Endothelial cell of umbilical vein (primary cell): ENCODE measurements around the gene ARHGEF10L.

Source experiments
- CTCF ChIP-seq, 2 donors: IDR thresholded peaks; 1 replicate in 1 of 2; 2 replicates in 1 of 2; pipeline ENCODE4 v1.5.1; 2011; ENCODE audit warnings: low read length in 2 of 2, mild to moderate bottlenecking in 2 of 2, moderate library complexity in 2 of 2, control low read depth in 1 of 2, inconsistent platforms in 1 of 2, low read depth in 1 of 2; ENCODE audit not compliant: insufficient read depth in 1 of 2; ENCODE audit errors: extremely low read depth in 1 of 2
- FOS ChIP-seq: IDR thresholded peaks from 2 replicates; pipeline ENCODE4 v1.6.1; 2011; ENCODE audit warnings: mild to moderate bottlenecking, low read length, moderate library complexity, borderline replicate concordance; ENCODE audit not compliant: insufficient read depth
- JUN ChIP-seq: IDR thresholded peaks from 2 replicates; pipeline ENCODE4 v1.6.1; 2011; ENCODE audit warnings: borderline replicate concordance, low read depth; ENCODE audit not compliant: insufficient read length, insufficient read depth
- POLR2A ChIP-seq: IDR thresholded peaks from 2 replicates; pipeline ENCODE4 v1.6.1; 2012; ENCODE audit warnings: low read depth, mild to moderate bottlenecking, control low read depth, low read length

- no peak for TF ChIP-seq POLR2A
- TF ChIP-seq JUN: no peak
- TF ChIP-seq CTCF (IDR thresholded peaks at IDR 0.05; ENCODE audit: extremely low read depth in 1 of 2, insufficient read depth in 1 of 2, low read depth in 1 of 2, low read length in 2 of 2): no peak
- no peak for TF ChIP-seq FOS
Observed at GRCh38 chr1:17612831-17613230, 73.3 kb downstream of the ARHGEF10L start.
